ENCODE data around the gene ZNF366. TPM values are rescaled to one million over a fixed set of nuclear protein-coding genes. Genes with fewer than 3 reads are reported as not detected.

ZNF366 gene
- total RNA-seq, 4 donors from 2014 or later: 0.29 to 20.5 (median 12.1) TPM

GRCh38 chr5:72487177-72487576, 20.0 kb downstream of the ZNF366 start:
- Histone ChIP-seq H3K4me1 (no peaks in the 10 kb centered on the region), H3K27me3 (no peaks in the 10 kb centered on the region), H3K27ac (no peak overlapping the region), H3K36me3 (no peaks in the 10 kb centered on the region), H3K4me3 (no peak overlapping the region), H3K9me3 (no peaks in the 10 kb centered on the region)
- intact Hi-C loops (cut with DNase I; ENCODE audit: low total_unique reads): no loop called here
- TF ChIP-seq CTCF (IDR thresholded peaks at IDR 0.05) (no peak), POLR2A (IDR thresholded peaks at IDR 0.05) (no peak)
- no peak for DNase-seq

- no peaks in the 10 kb centered on the region for H3K27me3 ChIP-seq
- H3K4me3 ChIP-seq: no peak overlapping the region
- no peak for TF ChIP-seq POLR2A (IDR thresholded peaks at IDR 0.05)
- TF ChIP-seq CTCF (IDR thresholded peaks at IDR 0.05): no peak
- no peaks in the 10 kb centered on the region for H3K9me3 ChIP-seq
- intact Hi-C loops (cut with DNase I; ENCODE audit: low total_unique reads): no loop called here
- no peaks in the 10 kb centered on the region for H3K36me3 ChIP-seq
- H3K27ac ChIP-seq: no peak overlapping the region
- DNase-seq: no peak
- no peaks in the 10 kb centered on the region for H3K4me1 ChIP-seq
Observed at GRCh38 chr5:72486371-72486770, 20.8 kb downstream of the ZNF366 start.

DNA sequence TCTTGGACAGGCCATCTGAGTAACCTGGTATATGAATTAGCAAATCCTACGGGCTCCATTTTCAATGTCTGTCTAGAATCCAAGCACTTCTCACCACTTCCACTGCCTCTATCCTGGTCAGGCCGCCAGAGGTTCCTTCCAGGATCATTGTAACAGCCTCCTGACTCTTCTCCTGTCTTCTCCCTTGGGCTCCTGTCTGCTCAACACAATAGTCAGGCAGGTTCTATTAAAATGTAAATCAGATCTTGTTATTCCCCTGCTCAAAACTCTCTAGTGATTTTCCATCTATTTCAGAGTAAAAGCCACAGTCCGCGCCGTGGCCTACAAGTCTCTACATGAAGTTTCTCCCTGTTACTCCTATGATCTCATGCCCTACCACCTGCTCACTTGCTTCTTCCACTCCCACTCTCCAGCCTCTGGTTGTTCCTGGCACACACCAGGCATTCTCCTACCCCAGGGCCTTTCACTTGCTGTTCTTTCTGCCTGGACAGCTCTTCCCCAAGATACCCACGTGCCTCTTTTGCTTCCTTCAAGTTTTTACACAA, 21.7 kb downstream of the ZNF366 start:
- intact Hi-C loops (cut with DNase I; ENCODE audit: low total_unique reads): no loop called here
- no peaks in the 10 kb centered on the region for H3K9me3 ChIP-seq
- no peaks in the 10 kb centered on the region for H3K4me1 ChIP-seq
- H3K4me3 ChIP-seq: no peak overlapping the region
- DNase-seq: no peak
- TF ChIP-seq CTCF (IDR thresholded peaks at IDR 0.05) (no peak), POLR2A (IDR thresholded peaks at IDR 0.05) (no peak)
- no peaks in the 10 kb centered on the region for H3K27me3 ChIP-seq
- H3K27ac ChIP-seq: no peak overlapping the region
- no peaks in the 10 kb centered on the region for H3K36me3 ChIP-seq

DNA sequence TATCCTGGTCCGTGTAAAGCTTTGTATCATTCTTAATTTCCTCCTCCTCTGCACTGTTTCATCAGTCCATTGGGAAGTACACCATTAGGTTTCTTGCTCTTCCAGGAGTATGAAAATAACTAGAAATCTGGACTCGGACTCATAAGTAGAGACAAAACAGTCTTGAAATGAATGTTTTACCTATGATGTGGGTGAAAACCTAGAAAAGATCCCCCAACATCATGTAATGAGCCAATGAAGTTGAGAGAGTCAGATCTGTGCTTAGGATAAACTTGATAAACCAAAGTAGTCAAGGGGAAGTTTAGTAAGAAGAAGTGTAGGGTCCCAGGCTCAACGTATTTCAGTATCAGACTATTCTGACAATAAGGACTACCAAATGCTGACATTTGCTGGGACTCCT, 25.2 kb downstream of the ZNF366 start:
- Histone ChIP-seq H3K36me3 (no peaks in the 10 kb centered on the region), H3K9me3 (no peaks in the 10 kb centered on the region), H3K27ac (no peak overlapping the region), H3K4me1 (no peaks in the 10 kb centered on the region), H3K27me3 (no peaks in the 10 kb centered on the region), H3K4me3 (no peak overlapping the region)
- no peak for DNase-seq
- intact Hi-C loops (cut with DNase I; ENCODE audit: low total_unique reads): no loop called here
- TF ChIP-seq POLR2A (IDR thresholded peaks at IDR 0.05) (no peak), CTCF (IDR thresholded peaks at IDR 0.05) (no peak)

- no peak for DNase-seq
- H3K9me3 ChIP-seq: no peaks in the 10 kb centered on the region
- no peak overlapping the region for H3K27ac ChIP-seq
- no peak for TF ChIP-seq POLR2A (IDR thresholded peaks at IDR 0.05)
- no peak for TF ChIP-seq CTCF (IDR thresholded peaks at IDR 0.05)
- no peaks in the 10 kb centered on the region for H3K27me3 ChIP-seq
- intact Hi-C loops (cut with DNase I; ENCODE audit: low total_unique reads): no loop called here
- H3K36me3 ChIP-seq: no peaks in the 10 kb centered on the region
- no peak overlapping the region for H3K4me3 ChIP-seq
- H3K4me1 ChIP-seq: no peaks in the 10 kb centered on the region
Observed at GRCh38 chr5:72480841-72481240, 26.4 kb downstream of the ZNF366 start.

Data from uterus (tissue), 4 donors.